K562 (cell line): ENCODE data around the gene PARD6A. TPM values are rescaled to one million over a fixed set of nuclear protein-coding genes. Genes with fewer than 3 reads are reported as not detected.

Experiments
- ATAC-seq: fragments of 200-7000 bp; cut with Tn5 transposase; 3 replicates; pipeline ENCODE4 v1.9.1; 2020; ENCODE audit warnings: moderate library complexity
- BruUV-seq: library from RNA; stranded (reverse); fragments of 400-500 nt; replicated peaks from 2 replicates; lab custom pipeline; 2021; lab: Mats Ljungman, UMichigan
- CTCF ChIA-PET: fragments of 300-600 bp; formaldehyde crosslinking; extraction: SDS; loops from one replicate; lab custom pipeline; 2021; ENCODE audit warnings: low intra/inter-chr PET ratio; lab: Yijun Ruan, JAX
- POLR2A ChIA-PET: fragments of 300-600, 350-650 bp; sonication (Branson Sonifier 250); formaldehyde crosslinking; extraction: SDS; loops from one replicate; lab custom pipeline; 2021; ENCODE audit warnings: antibody characterized with exemption, inconsistent platforms; lab: Yijun Ruan, JAX
- DNase-seq, 4 experiments: peaks; one replicate each; pipeline versions ENCODE4 v3.0.0 to v3.0.0-alpha.2; 2011 to 2018; ENCODE audit warnings: low spot score in 3 of 4, mixed read lengths in 3 of 4; ENCODE audit errors: extremely low read depth in 1 of 4
- FAIRE-seq: peaks from 2 replicates; lab custom pipeline; 2011; peaks lifted over from hg19 to GRCh38; lab: Jason Lieb, UNC
- H2AFZ ChIP-seq: 2 replicates; pipeline ENCODE4 v1.6.0; 2011; ENCODE audit warnings: low read depth, low read length, control low read depth, inconsistent platforms
- H3K27ac ChIP-seq: fragments of 200-600 bp; 3 replicates; pipeline ENCODE4 v1.8.0; 2011; ENCODE audit warnings: low read depth, mild to moderate bottlenecking, control low read depth, inconsistent platforms, low read length, moderate library complexity, mixed read lengths; ENCODE audit errors: extremely low read depth
- H3K27me3 ChIP-seq, 2 experiments: fragments of 300-600 bp in 1 of 2; 2 replicates in 1 of 2; 3 replicates in 1 of 2; pipeline versions ENCODE4 v1.6.0 to v1.8.0; 2011; ENCODE audit warnings: inconsistent platforms in 2 of 2, low read length in 2 of 2, mild to moderate bottlenecking in 1 of 2, mixed read lengths in 1 of 2, moderate library complexity in 1 of 2; ENCODE audit not compliant: control insufficient read depth in 2 of 2, insufficient read depth in 2 of 2
- H3K36me3 ChIP-seq: fragments of 300-600 bp; 3 replicates; pipeline ENCODE4 v1.8.0; 2011; ENCODE audit warnings: mild to moderate bottlenecking, low read length, inconsistent platforms; ENCODE audit not compliant: control insufficient read depth, insufficient read depth
- H3K4me1 ChIP-seq, 2 experiments: fragments of 200-600 bp in 1 of 2; replicated peaks in 1 of 2; 2 replicates in 1 of 2; 3 replicates in 1 of 2; pipeline versions ENCODE4 v1.5.1 to v1.8.0; 2011; ENCODE audit warnings: inconsistent platforms in 2 of 2, low read length in 2 of 2, mild to moderate bottlenecking in 1 of 2, mixed read lengths in 1 of 2, moderate library complexity in 1 of 2; ENCODE audit not compliant: control insufficient read depth in 2 of 2, insufficient read depth in 2 of 2
- H3K4me2 ChIP-seq: 2 replicates; pipeline ENCODE4 v1.6.1; 2011; ENCODE audit warnings: low read length, control low read depth, inconsistent platforms, mixed read lengths; ENCODE audit not compliant: insufficient read depth
- H3K4me3 ChIP-seq: fragments of 200-600 bp; sonication (generic), shearing (Covaris generic); 2 replicates; pipeline ENCODE4 v1.5.1; 2016; ENCODE audit warnings: control low read depth, inconsistent platforms
- H3K79me2 ChIP-seq: fragments of 200-600 bp; 3 replicates; pipeline ENCODE4 v1.8.0; 2011; ENCODE audit warnings: low read length, inconsistent platforms; ENCODE audit not compliant: control insufficient read depth, insufficient read depth
- H3K9ac ChIP-seq, 2 experiments: 2 replicates each; pipeline versions ENCODE4 v1.6.0 to v1.6.1; 2011; ENCODE audit warnings: low read depth in 2 of 2, low read length in 2 of 2, control low read depth in 1 of 2, inconsistent platforms in 1 of 2, mild to moderate bottlenecking in 1 of 2, mixed read lengths in 1 of 2; ENCODE audit not compliant: insufficient read depth in 1 of 2
- H3K9me1 ChIP-seq: one replicate; pipeline ENCODE4 v1.6.0; 2011; ENCODE audit warnings: inconsistent platforms, mild to moderate bottlenecking, low read length, moderate library complexity; ENCODE audit not compliant: control insufficient read depth, insufficient read depth
- H3K9me3 ChIP-seq: replicated peaks from 2 replicates; pipeline ENCODE4 v1.5.1; 2011; ENCODE audit warnings: low read depth, low read length, inconsistent platforms; ENCODE audit not compliant: control insufficient read depth, insufficient read depth
- H4K20me1 ChIP-seq: replicated peaks from 2 replicates; pipeline ENCODE4 v1.6.1; 2011; ENCODE audit warnings: low read length, inconsistent platforms, mixed read lengths; ENCODE audit not compliant: control insufficient read depth, insufficient read depth
- ATF1 ChIP-seq, 2 experiments: fragments of 450-650 bp in 1 of 2; IDR thresholded peaks; 2 replicates each; pipeline ENCODE4 v1.6.1; 2016; ENCODE audit warnings: missing compliant biosample characterization in 1 of 2, missing genetic modification characterization in 1 of 2
- CBX1 ChIP-seq: sonication (generic); IDR thresholded peaks from 2 replicates; pipeline ENCODE4 v1.6.1; 2016; ENCODE audit warnings: antibody characterized with exemption, low read depth, mild to moderate bottlenecking
- CCNT2 ChIP-seq: IDR thresholded peaks from 2 replicates; pipeline ENCODE4 v1.6.1; 2011; ENCODE audit warnings: borderline replicate concordance, low read depth, mild to moderate bottlenecking, moderate library complexity, mixed read lengths, low read length; ENCODE audit not compliant: insufficient read length; ENCODE audit errors: extremely low read depth
- NCOA4 ChIP-seq: fragments of 450-650 bp; IDR thresholded peaks from 2 replicates; pipeline ENCODE4 v1.6.1; 2018; ENCODE audit warnings: mild to moderate bottlenecking; ENCODE audit not compliant: partially characterized antibody
- PTRF ChIP-seq: fragments of 450-650 bp; IDR thresholded peaks from 2 replicates; pipeline ENCODE4 v1.6.1; 2016; ENCODE audit warnings: mild to moderate bottlenecking, missing genetic modification characterization, missing compliant biosample characterization
- RHOXF2B ChIP-seq: fragments of 250-450 bp; sonication (Bioruptor Pico); conservative IDR thresholded peaks from 2 replicates; pipeline ENCODE4 v1.5.1; 2021
- RNF2 ChIP-seq: sonication (generic); IDR thresholded peaks from 2 replicates; pipeline ENCODE4 v1.6.1; 2016
- TEAD4 ChIP-seq, 2 experiments: sonication (generic) in 1 of 2; formaldehyde crosslinking in 1 of 2; IDR thresholded peaks; 2 replicates each; pipeline versions ENCODE4 v1.6.1 to v1.8.0; 2012 to 2022; ENCODE audit warnings: borderline replicate concordance in 1 of 2, inconsistent platforms in 1 of 2, low read length in 1 of 2, mild to moderate bottlenecking in 1 of 2, missing genetic modification reagents in 1 of 2
- ZNF589 ChIP-seq: fragments of 200-800 bp; sonication (Bioruptor generic); IDR thresholded peaks from 2 replicates; pipeline ENCODE4 v1.6.1; 2016; ENCODE audit warnings: low read depth, missing genetic modification characterization, missing compliant biosample characterization
- ZNF830 ChIP-seq: fragments of 250-450 bp; sonication (Bioruptor Pico); IDR thresholded peaks from 2 replicates; pipeline ENCODE4 v1.5.0; 2021; ENCODE audit warnings: mild to moderate bottlenecking
- WGBS: fragments of 100-300 bp; shearing (Covaris generic); methylation state at CpG from one replicate; pipeline ENCODE4 v1.1.6; 2016; ENCODE audit warnings: low coverage, mixed read lengths; ENCODE audit not compliant: insufficient coverage; ENCODE audit errors: missing lambda C conversion rate; 5-methylcytosine and 5-hydroxymethylcytosine counted together
- in situ Hi-C: fragments of 300-500 bp; cut with MboI; formaldehyde crosslinking; loops from 4 replicates; pipeline ENCODE4 v1.15.0; 2018; ENCODE audit warnings: inconsistent platforms, mixed read lengths
- intact Hi-C: fragments of 100-400 bp; cut with micrococcal nuclease; formaldehyde crosslinking; loops from 2 replicates; pipeline ENCODE4 v1.14.2; 2022
- polyA plus RNA-seq, 8 experiments: library from polyadenylated mRNA; depleted of rRNA in 4 of 8; stranded (reverse) in 5 of 8; unstranded in 3 of 8; fragments of >200 nt; fragmentation: Nextera tagmentation in 2 of 8; fragmentation: Illumina TruSeq in 1 of 8; extraction: Ambion mirVana in 2 of 8; extraction: Trizol in 1 of 8; gene quantifications; 2 replicates each; pipeline versions ENCODE4 v1.2.1 to v1.2.3, GENCODE V29; 2011 to 2014; ENCODE audit warnings: inconsistent platforms in 1 of 8, missing spikeins in 1 of 8
- total RNA-seq, 7 experiments: library from RNA; depleted of rRNA in 6 of 7; stranded (reverse); fragments of >200 nt in 6 of 7; fragmentation: Illumina TruSeq in 2 of 7; extraction: Trizol in 2 of 7; gene quantifications; 2 replicates each; pipeline versions ENCODE4 v1.2.1 to v1.2.3, GENCODE V29; 2011 to 2021; ENCODE audit warnings: low replicate concordance in 1 of 7
- TF ChIP-seq, protein P1 (sequence below), 2 experiments: IDR thresholded peaks; 2 replicates each; pipeline ENCODE4 v1.6.1; 2011; ENCODE audit warnings: borderline replicate concordance in 1 of 2, control low read depth in 1 of 2, low read depth in 1 of 2, low read length in 1 of 2, mild to moderate bottlenecking in 1 of 2, mixed read lengths in 1 of 2, moderate library complexity in 1 of 2; ENCODE audit not compliant: insufficient read depth in 1 of 2, insufficient read length in 1 of 2, poor library complexity in 1 of 2, severe bottlenecking in 1 of 2; ENCODE audit errors: extremely low read depth in 1 of 2

PARD6A gene
- total and polyA plus RNA-seq, 9 of the 15 experiments (the other 6 are each of a cell fraction or from before 2014, with no cell fraction given) = 0.04 to 2.0 (median 0.44) TPM

DNA sequence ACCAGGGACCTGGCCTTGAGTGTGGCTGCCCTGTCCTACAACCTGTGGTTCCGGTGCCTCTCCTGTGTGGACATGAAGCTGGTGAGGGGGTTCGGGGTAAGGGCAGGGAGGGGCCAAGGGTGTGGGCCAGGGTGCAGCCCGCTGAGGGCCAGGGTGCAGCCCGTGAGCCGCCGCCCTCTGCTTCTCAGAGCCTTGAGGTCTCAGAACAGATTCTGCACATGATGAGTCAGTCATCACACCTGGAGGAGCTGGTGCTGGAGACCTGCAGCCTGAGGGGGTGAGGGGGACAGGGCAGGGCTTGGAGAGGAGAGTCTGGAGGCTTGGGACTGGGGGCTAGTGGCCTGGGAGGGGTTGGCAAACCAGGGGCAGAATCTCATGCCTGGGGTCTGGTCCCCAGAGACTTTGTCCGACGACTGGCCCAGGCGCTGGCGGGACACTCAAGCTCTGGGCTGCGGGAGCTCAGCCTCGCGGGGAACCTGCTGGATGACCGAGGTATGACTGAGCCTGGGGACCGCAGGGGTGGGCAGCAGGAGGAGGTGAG, 13.6 kb upstream of the PARD6A start (continued):
- TF ChIP-seq, protein P1, sequence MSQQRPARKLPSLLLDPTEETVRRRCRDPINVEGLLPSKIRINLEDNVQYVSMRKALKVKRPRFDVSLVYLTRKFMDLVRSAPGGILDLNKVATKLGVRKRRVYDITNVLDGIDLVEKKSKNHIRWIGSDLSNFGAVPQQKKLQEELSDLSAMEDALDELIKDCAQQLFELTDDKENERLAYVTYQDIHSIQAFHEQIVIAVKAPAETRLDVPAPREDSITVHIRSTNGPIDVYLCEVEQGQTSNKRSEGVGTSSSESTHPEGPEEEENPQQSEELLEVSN (IDR thresholded peaks at IDR 0.05; ENCODE audit: borderline replicate concordance in 1 of 2, extremely low read depth in 1 of 2, insufficient read depth in 1 of 2, insufficient read length in 1 of 2, low read depth in 1 of 2, low read length in 1 of 2, poor library complexity in 1 of 2, severe bottlenecking in 1 of 2) = peak in 1 of 2 experiments; percentile 24
- no peak for TF ChIP-seq CCNT2

DNA sequence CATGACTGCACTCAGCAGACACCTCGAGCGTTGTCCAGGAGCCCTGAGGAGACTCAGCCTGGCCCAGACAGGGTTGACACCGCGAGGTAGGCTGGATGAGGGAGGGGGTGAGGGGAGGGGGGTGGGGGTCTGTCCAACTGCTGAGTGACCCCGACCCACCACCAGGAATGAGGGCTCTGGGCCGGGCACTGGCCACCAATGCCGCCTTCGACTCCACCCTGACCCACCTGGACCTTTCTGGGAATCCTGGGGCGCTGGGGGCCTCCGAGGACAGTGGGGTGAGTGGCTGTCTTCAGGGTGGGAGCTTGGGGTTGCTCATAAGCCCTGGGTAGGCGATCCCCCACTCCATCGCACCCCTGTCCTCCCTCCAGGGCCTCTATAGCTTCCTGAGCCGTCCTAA, 13.1 kb upstream of the PARD6A start:
- peaks cover 0 to 59% of the 10 kb centered on the region in 2 experiments; a peak in 3 of 5 replicates for H3K4me1 ChIP-seq
- WGBS = 18% methylated on average over 7 of the region's 13 CpGs
- H3K9me3 ChIP-seq = no peaks in the 10 kb centered on the region
- no peak for ATAC-seq
- no peak for FAIRE-seq
- H4K20me1 ChIP-seq = peaks cover 7% of the 10 kb centered on the region; the same call in 1 of the 2 replicates
- CTCF ChIA-PET = no interaction called here
- H3K36me3 ChIP-seq = no peaks in the 10 kb centered on the region
- DNase-seq = no peak
- POLR2A ChIA-PET = interaction anchor here (0.7 to 1.1 kb wide), 4 partner anchors 9 to 405 kb away, joined by 3 to 4 read pairs (median 3); no protein-coding TSS in a partner anchor
- intact Hi-C loops (no loop called here), in situ Hi-C loops (no loop called here)
- no TSS peak for BruUV-seq
- no peak overlapping the region for H3K4me2 ChIP-seq
- no peaks in the 10 kb centered on the region for H3K79me2 ChIP-seq
- no peak overlapping the region for H3K4me3 ChIP-seq
- H3K9ac ChIP-seq = peak overlapping the region in 1 of 2 experiments; percentile 52; a peak in 1 of 4 replicates
- H2AFZ ChIP-seq = no peak overlapping the region
- no peaks in the 10 kb centered on the region for H3K9me1 ChIP-seq
- H3K27me3 ChIP-seq = peaks cover 8 to 55% of the 10 kb centered on the region in 2 experiments; a peak in 4 of 5 replicates
- TF ChIP-seq ATF1 (CRISPR knock-in tag; IDR thresholded peaks at IDR 0.05) = no peak
- no peak for TF ChIP-seq ATF1 (tag; IDR thresholded peaks at IDR 0.05)
- no peak for TF ChIP-seq NCOA4
- TF ChIP-seq ZNF830 = no peak
- no peak for TF ChIP-seq PTRF (tag)
- no peak for TF ChIP-seq CBX1
- TF ChIP-seq RHOXF2B (CRISPR knock-in tag) = no peak
- TF ChIP-seq RNF2 = no peak
- no peak for TF ChIP-seq ZNF589
- TF ChIP-seq TEAD4 (IDR thresholded peaks at IDR 0.05; ENCODE audit: low read length) = no peak
- TF ChIP-seq TEAD4 (CRISPR knock-in tag; IDR thresholded peaks at IDR 0.05; ENCODE audit: borderline replicate concordance) = no peak
- no peak overlapping the region for H3K27ac ChIP-seq
